ENCODE measurements around the gene S1PR1.

Gene S1PR1

GRCh38 chr1:101278845-101279244, 42.0 kb downstream of the S1PR1 start:
- no peak for DNase-seq (ENCODE audit: low read depth in 3 of 3, low spot score in 1 of 3)

GRCh38 chr1:101280049-101280592, 43.3 kb downstream of the S1PR1 start:
- no peak for DNase-seq (ENCODE audit: low read depth in 3 of 3, low spot score in 1 of 3)

GRCh38 chr1:101280942-101281654, 44.3 kb downstream of the S1PR1 start:
- no peak for DNase-seq (ENCODE audit: low read depth in 3 of 3, low spot score in 1 of 3)

DNA sequence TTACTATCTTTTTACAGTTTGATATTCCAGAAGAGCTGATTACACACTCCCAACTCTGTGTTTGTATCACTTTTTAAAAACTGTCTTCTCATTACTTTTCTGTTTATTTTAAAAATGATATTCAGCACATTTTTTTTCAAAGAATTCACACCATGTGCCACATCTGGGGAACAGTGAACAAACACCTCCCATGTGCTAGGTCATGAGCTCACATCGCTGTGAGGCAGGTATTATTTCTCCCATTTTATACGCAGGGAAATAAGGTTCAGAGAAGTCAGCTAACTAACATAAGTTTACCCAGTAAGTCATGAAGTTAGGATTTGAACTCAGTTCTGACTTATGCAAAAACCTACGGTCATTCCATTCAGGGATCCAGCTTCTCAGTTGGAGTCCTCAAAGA, 44.9 kb downstream of the S1PR1 start:
- no peak for DNase-seq (ENCODE audit: low read depth in 3 of 3, low spot score in 1 of 3)

GRCh38 chr1:101282314-101283038, 45.7 kb downstream of the S1PR1 start:
- no peak for DNase-seq (ENCODE audit: low read depth in 3 of 3, low spot score in 1 of 3)

GRCh38 chr1:101283443-101283842, 46.6 kb downstream of the S1PR1 start:
- no peak for DNase-seq (ENCODE audit: low read depth in 3 of 3, low spot score in 1 of 3)

GRCh38 chr1:101284021-101284420, 47.2 kb downstream of the S1PR1 start:
- DNase-seq (ENCODE audit: low read depth in 3 of 3, low spot score in 1 of 3) = peak in 2 of 3 donors; percentile 14 to 27

GRCh38 chr1:101284622-101285218, 47.9 kb downstream of the S1PR1 start:
- DNase-seq (ENCODE audit: low read depth in 3 of 3, low spot score in 1 of 3) = no peak

DNA sequence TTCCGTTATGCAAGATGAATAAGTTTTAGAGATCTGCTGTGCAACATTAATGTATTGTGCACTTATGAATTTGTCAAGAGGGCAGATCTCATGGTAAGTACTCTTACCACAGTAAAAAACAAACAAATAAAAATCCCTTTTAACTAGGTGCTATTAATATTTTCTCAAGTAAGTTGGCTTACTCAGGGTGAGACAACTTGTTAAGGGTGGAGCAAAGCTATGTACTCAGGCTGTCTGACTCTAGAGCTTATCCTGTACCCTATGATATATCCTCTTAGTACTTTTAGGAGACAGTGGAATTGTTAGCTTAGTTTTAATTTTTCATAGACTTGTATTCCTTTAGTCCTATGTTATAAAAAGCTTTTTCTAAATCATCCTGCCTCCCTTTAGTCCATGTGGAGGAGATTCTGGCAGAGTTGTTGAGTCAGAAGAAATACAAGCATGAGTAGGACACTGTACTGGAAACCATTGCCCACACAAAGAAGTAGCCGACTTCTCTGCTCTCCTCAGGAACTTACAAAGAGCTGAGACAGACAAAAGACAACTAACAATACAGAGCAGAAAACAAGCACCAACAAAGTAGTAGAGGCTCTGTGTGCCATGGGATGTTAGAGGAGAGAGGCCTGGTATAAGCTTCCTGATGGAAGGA, 49.2 kb downstream of the S1PR1 start:
- no peak for DNase-seq (ENCODE audit: low read depth in 3 of 3, low spot score in 1 of 3)

- peak in 2 of 3 donors; percentile 43 to 49 for DNase-seq (ENCODE audit: low read depth in 3 of 3, low spot score in 1 of 3)
Observed at GRCh38 chr1:101288491-101288944, 51.7 kb downstream of the S1PR1 start.

DNA sequence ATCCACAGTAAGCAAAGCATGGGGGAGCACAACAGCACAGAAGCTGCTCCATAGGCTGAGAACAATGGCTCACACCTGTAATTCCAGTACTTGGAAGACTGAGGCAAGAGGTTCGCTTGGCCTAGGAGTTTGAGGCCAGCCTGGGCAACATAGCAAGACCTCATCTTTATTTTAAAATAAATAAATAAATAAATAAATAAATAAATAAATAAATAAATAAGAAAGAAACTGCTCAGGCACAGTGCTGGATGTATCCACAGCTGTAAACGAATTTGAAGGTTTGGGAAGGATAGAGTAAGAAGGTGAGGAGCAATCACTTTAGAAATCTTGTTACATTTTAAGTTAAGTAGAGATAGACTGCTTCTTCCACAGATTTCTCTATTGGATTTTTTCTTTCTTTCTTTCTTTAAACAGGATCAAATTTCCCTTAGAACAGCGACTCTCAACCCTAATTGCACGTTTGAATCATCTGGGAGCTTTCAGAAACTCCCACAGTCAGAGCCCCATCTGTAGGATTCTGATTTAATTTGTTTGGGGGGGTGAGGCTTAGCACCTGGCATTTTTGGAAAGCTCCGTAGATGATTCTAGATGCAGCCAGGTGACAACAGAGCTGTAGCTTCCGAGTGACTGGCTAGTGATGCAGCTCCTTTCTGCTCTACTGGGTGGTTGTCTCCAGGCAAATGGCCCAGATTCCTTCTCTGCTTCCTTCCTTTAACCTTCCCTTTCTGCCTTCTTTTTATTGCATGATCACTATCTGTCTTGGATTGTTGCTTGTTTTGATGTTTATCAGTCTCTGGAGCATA, 53.5 kb downstream of the S1PR1 start:
- no peak for DNase-seq (ENCODE audit: low read depth in 3 of 3, low spot score in 1 of 3)
